ENCODE data around the gene ZDHHC7.
"Not testable (repeated sequence)": the region's sequence is repeated elsewhere in the genome, so short reads cannot be mapped to it uniquely, and the experiment has no call there.

ZDHHC7 gene

GRCh38 chr16:84938616-84939015 lies 72.7 kb downstream of the ZDHHC7 start:
- not testable (repeated sequence) for DNase-seq (ENCODE audit: low read depth in 2 of 2)

DNA sequence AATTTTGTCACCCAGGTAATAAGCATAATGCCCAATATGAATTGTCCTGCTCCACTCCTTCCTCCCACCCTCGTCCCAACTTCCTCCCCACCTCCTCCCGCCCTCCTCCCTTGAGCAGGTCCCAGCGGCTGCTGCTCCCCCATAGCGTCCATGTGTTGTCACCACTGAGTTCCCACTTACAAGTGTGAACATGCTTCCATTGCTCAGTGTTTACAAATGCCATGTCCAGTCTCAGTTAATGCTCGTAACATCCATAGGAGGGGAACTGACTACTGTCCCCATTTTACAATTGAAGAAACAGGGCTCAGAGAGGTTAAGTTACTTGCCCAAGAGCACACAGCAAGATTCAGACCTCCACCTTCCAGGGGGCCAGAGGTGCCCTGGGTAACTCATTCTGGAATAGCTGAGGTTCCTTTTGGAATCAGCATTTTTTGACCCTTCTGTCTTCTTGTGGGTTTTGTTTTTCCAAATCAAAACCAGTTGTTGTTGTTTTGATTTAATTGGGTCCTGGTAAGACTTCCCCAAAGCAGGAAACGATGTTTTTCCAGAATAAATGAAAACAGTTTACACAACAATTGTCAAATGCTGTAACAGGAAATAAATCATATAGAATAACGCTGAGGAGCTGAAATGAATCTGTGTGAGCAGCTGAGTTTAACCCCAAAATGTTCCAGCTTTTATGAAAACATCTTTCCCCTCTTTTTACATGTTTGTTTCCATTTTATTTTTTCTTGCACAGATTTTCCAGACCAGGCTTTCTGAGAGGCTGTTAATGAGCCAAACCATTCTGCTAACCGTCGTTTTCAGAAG lies 73.9 kb downstream of the ZDHHC7 start:
- DNase-seq (ENCODE audit: low read depth in 2 of 2), result no peak

GRCh38 chr16:84933774-84934631 lies 77.3 kb downstream of the ZDHHC7 start:
- no peak for DNase-seq (ENCODE audit: low read depth in 2 of 2)

DNA sequence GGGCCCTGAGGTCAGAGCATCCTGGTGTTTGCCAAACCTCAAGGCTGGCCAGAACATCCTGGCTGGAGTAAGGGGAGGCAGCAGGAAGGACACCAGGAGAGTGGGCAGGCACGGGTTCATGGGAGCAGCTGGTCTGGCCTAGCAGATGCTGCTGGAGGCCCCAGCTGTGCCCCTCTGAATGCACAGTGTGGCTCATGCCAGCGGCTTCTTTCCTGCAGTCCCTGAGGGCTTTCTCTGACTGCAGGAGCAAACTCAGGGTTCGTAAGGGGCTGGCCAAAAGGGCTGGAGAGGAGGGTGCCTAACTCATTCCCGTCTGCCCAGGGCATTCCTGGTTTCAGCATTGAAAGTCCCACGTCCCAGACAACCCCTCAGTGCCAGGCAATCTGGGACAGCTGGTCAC lies 78.7 kb downstream of the ZDHHC7 start:
- no peak for DNase-seq (ENCODE audit: low read depth in 2 of 2)

DNA sequence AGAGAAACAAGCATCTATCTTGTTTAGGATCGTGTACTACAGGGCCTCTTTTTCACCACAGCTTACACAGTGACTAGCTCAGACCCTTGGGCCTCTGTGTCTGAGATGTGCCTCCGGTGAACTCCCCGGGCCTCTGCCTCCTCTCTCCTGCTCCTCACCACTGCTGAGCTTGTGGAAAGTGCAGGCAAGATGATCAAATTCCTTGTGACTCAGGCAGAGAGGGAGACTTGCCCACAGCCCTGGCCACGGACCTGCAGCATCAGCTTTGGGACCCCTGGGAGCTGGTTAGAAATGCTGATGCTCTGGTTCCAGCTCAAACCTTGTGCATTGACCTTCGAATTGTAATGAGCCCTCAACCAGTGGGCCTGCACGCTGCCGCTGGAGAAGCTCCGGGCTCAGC lies 79.8 kb downstream of the ZDHHC7 start:
- no peak for DNase-seq (ENCODE audit: low read depth in 2 of 2)

DNA sequence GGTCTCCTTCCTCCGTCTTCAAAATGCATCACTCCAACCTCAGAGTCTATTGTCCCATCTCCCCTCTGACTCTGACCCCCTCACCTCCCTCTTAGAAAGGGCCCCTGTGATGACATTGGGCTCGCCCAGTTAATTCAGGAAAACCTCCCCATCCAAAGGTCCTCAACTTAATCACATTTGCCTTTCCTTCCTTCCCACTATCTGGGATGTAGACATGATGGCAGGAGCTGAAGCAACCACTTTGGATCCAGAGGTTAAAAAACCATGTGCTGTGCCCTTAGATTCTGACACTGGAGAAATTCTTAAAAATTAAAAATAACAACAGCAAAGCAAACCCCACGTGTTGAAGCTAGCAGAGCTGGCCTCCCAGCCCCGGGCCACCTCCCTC lies 80.2 kb downstream of the ZDHHC7 start:
- DNase-seq (ENCODE audit: low read depth in 2 of 2), result no peak

- no peak for DNase-seq (ENCODE audit: low read depth in 2 of 2)
Observed at GRCh38 chr16:84930298-84931106, 80.8 kb downstream of the ZDHHC7 start.

DNA sequence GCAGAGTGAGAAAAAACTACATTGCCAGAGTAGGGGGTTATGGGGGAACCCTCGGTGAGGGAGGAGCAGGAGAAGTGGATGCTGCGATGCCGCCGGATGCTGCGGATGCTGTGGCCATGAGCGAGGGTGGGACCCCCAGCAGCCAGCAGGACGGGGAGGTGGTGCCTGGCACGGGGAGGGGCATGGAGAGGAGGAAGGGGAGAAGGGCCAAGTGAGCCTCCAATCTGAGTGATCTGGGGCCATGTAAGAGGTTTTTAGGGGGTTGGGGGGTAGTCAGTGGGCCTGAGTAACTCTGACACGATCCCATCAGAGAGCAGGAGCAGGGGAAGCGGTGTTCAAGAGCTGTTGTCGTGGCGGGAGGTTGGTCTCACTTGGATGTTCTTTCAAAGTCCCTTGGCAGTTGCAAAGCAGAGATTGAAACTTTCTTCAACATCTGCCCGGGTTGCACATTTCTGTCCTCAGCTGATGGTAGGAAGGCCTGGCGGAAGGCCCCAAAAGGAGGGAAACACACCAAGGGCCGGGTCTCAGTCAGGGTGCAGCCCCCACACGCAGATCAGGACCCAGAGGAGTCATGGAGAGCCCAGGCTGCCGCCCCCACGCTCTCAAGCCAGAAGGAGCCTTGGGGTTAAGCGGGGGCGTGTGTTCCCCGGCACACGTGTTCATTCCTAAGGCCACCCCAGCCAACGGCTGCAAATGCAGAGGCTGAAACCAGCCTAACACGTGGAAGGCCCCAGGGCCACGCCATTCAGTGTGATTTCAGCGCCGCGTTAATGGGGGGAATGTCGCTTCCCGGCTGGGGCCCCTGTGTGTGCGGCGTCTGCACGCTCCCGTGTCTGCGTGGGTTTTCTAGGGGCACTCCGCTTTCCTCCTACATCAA lies 81.7 kb downstream of the ZDHHC7 start:
- DNase-seq (ENCODE audit: low read depth in 2 of 2), result no peak

DNA sequence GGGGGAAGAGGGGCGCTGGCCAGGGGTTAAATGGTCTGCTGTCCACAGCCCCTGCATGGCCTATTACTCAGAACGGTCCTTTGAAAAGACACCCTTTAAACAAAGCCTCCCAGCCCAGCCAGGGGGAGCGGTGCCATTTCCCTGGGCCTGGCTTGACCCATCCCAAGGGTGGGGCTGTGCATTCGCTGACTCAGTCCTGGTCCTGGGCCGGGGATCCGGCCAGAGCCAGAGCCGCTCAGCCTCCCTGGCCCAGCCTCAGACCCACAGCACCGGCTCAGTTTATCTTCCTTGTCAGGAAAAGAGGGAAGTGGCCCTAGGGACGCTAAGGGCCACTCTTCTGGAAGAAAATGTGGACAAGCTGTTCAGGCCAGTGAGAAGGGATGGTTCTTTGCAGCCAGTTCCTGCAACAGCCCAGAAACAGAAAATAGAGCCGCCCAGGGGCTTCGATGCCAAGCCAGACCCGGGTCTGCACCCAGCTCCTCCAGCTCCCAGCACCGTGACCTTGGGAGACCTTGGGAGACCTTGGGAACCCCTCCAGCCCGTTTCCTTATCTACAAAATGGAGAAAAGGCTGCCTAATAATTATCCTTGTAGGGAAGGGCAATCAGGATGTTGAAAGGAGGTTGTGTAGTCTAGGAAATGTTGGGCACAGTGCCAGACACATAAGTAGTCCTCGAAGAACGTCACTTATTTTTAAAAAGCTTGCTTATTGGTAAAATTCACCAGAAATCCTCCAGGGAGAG lies 82.5 kb downstream of the ZDHHC7 start:
- no peak for DNase-seq (ENCODE audit: low read depth in 2 of 2)

- DNase-seq (ENCODE audit: low read depth in 2 of 2), result no peak
Observed at GRCh38 chr16:84927621-84928591, 83.4 kb downstream of the ZDHHC7 start.

DNA sequence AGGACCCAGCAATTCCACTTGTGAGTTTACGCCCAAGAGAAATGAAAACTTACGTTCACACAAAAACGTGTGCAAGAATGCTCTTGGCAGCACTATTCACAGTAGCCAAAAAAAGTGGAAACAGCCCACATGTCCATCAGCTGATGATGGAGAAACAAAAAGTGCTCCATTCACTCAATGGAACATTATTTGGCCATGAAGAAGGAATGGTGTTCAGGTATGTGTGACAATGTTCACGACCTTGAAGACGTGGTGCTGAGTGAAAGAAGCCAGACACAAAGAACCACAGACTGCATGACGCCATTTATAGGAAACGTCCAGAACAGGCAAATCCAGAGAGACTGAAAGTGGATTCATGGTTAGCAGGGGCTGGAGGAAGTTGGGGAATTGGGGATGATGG lies 84.9 kb downstream of the ZDHHC7 start:
- DNase-seq (ENCODE audit: low read depth in 2 of 2), result no peak

DNA sequence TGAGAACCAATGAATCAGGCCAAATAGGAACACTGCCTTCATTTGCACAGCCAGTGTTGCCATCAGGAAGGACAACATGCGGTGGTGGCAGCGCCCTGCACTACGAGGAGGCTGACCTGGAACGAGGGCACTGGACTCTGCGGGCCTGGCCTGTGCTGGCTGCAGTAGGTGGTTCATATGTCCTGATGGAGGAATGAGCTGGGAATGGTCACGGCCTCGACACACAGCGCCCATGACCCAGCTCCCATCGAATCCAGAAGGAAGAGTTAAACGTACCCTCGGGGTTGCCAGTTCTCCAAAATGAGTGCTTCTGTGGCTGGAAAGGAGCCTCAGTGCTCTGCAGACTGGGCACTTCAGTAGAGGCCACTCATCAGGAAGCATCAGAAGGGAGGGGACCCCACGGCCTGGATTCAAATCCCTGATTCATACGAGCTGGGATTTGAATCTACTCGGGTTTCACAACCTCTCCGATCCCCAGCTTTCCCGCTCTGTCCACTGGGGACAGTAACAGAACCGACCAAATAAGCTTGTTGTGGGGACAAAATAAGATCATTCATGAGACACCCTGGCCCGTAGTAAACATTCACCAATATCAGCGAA lies 85.5 kb downstream of the ZDHHC7 start:
- no peak for DNase-seq (ENCODE audit: low read depth in 2 of 2)

DNA sequence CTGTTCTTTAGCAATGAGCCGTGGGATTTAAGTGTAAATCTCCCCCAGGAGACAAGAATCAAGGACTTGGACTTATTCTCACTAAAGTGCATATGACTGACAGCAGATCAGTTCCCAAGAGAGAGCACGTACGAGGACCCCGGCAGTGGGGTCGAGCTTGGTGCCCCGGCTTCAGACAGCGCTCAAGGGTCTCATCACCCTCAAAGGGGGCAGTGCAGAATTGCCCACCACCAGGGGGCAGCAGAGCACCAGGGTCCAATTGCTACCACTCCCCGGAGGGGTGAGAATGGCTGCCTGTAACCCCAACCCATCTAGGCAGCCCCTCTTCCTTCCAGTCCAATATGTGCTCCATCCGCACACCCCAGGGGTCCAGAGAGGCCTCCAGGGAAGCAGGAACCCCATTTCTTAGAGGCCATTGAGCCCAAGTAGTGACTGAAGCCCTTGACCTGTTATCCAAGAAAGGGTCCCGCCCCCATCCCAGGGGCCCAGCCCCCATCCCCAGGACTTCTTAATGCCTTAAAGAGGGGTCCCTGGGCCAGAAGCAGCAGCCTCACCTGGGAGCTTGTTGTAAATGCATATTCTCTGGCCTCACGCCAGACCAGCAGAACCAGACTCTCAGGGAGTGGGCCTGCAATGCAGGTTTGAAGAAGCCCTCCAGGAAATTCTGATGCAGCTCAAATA lies 86.1 kb downstream of the ZDHHC7 start:
- DNase-seq (ENCODE audit: low read depth in 2 of 2), result peak; percentile 33 to 63

DNA sequence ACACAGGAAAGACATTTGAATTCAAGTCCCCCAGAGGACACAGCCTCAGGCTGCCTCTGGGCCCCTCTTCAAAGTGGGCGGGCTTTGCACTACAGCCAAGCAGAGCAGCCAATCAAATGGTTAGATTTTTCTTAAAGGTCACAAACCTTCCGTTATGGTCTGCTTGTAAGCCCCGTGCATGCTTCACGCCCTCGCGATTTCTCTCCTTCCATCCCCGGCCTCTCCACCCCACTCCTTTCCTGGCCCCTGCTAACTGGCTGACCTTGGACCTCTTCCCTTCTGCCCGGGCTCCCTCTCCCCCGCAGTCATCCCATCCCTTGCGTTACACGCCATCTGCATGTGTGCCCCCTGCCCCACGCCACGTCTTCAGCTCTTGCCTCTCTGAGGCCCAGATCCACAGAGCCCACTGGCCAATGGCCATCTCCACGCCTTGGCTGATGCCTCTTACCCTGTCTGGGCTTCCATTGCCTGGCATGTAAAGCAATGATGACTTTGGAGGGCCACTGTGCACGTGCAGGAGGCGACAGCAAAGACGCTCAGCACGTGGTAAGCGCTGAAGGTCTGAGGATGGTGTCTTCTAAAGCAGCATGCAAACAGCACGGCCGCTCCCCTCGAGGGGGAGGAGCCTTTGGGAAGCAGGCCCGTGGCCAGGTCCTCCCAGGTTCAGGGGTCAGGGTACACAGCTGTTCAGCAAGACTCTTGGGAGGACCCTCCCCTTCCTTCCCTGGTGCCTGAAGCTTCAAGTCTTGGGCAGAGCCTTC lies 86.8 kb downstream of the ZDHHC7 start:
- DNase-seq (ENCODE audit: low read depth in 2 of 2), result no peak
